SK-N-SH (cell line): Measurements from ENCODE around the gene PNPLA1.

Source experiments
- EP300 ChIP-seq, 2 experiments: IDR thresholded peaks; 2 replicates each; pipeline versions ENCODE4 v1.4.0 to v1.6.1; 2012; ENCODE audit warnings: borderline replicate concordance in 1 of 2, low read depth in 1 of 2, low read length in 1 of 2
- EZH2phosphoT487 ChIP-seq: fragments of 200-600 bp; sonication (generic); IDR thresholded peaks from 2 replicates; pipeline ENCODE4 v1.6.1; 2017; ENCODE audit warnings: low read depth, mixed run types, mild to moderate bottlenecking, antibody characterized with exemption, moderate library complexity, borderline replicate concordance
- GABPA ChIP-seq: IDR thresholded peaks from 2 replicates; pipeline ENCODE4 v1.4.0; 2012; ENCODE audit warnings: low read depth, mild to moderate bottlenecking
- NFIC ChIP-seq: IDR thresholded peaks from 2 replicates; pipeline ENCODE4 v1.4.0; 2012; ENCODE audit warnings: borderline replicate concordance
- NRF1 ChIP-seq: IDR thresholded peaks from 2 replicates; pipeline ENCODE4 v1.6.1; 2012; ENCODE audit warnings: low read depth, mild to moderate bottlenecking, low read length
- RAD21 ChIP-seq: IDR thresholded peaks from 2 replicates; pipeline ENCODE4 v1.6.1; 2012; ENCODE audit warnings: mild to moderate bottlenecking, low read length
- RCOR1 ChIP-seq: fragments of 150-350 bp; IDR thresholded peaks from 2 replicates; pipeline ENCODE4 v1.6.1; 2017; ENCODE audit warnings: antibody characterized with exemption, low read length
- RFX5 ChIP-seq: IDR thresholded peaks from 2 replicates; pipeline ENCODE4 v1.6.1; 2012; ENCODE audit warnings: mild to moderate bottlenecking, improper control_type of control experiment, low read length
- YY1 ChIP-seq: IDR thresholded peaks from 2 replicates; pipeline ENCODE4 v1.4.0; 2012; ENCODE audit warnings: low read depth, mild to moderate bottlenecking
- TF ChIP-seq, protein P1 (sequence below): fragments of 200-600 bp; sonication (generic); IDR thresholded peaks from 2 replicates; pipeline ENCODE4 v1.6.1; 2017; ENCODE audit warnings: antibody characterized with exemption, mild to moderate bottlenecking, moderate library complexity
- TF ChIP-seq, protein P2 (sequence below): IDR thresholded peaks from 2 replicates; pipeline ENCODE4 v1.4.0; 2012; ENCODE audit warnings: low read depth, borderline replicate concordance
- TF ChIP-seq, protein P3 (sequence below): IDR thresholded peaks from 2 replicates; pipeline ENCODE4; 2012
- TF ChIP-seq, protein P4 (sequence below): IDR thresholded peaks from 2 replicates; pipeline ENCODE4 v1.6.1; 2012; ENCODE audit warnings: mild to moderate bottlenecking, low read depth, low read length, moderate library complexity
- TF ChIP-seq, protein P5 (sequence below): IDR thresholded peaks from 2 replicates; pipeline ENCODE4 v1.4.0; 2012; ENCODE audit warnings: low read depth, borderline replicate concordance

DNA sequence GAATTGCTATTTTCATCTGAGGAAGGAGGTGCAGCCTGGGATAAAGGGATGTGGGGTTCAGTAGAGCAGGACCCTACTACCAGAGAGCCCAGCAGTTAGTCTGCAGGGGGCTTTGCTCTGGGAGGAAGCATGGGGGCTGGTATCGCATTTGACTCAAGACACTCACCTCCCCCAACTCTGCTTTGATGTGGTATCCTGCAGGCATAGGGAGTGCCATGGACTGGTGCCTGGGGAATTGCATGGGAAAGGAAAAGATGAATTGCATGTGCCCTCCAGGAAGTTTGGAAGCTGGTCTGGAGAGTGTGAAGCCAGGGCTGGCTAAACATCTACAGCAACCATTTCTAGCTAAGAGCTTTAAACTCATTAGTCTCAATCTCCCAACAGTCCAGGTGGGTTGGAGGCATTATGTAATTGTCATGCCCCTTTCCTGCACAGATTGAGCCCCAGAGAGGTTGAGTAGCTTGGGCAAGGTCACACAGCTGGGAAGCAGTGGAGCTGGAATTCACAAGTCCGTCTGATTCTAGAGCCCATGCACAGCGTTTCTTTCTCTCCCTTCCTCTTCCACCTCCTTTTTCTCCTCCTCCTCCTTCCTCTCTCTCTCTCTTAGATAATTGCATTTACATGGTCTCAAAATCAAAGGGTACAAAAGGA is 26.2 kb upstream of the PNPLA1 start:
- TF ChIP-seq, protein P1, sequence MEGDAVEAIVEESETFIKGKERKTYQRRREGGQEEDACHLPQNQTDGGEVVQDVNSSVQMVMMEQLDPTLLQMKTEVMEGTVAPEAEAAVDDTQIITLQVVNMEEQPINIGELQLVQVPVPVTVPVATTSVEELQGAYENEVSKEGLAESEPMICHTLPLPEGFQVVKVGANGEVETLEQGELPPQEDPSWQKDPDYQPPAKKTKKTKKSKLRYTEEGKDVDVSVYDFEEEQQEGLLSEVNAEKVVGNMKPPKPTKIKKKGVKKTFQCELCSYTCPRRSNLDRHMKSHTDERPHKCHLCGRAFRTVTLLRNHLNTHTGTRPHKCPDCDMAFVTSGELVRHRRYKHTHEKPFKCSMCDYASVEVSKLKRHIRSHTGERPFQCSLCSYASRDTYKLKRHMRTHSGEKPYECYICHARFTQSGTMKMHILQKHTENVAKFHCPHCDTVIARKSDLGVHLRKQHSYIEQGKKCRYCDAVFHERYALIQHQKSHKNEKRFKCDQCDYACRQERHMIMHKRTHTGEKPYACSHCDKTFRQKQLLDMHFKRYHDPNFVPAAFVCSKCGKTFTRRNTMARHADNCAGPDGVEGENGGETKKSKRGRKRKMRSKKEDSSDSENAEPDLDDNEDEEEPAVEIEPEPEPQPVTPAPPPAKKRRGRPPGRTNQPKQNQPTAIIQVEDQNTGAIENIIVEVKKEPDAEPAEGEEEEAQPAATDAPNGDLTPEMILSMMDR: no peak
- TF ChIP-seq GABPA: no peak
- no peak for TF ChIP-seq RFX5
- TF ChIP-seq, protein P2, sequence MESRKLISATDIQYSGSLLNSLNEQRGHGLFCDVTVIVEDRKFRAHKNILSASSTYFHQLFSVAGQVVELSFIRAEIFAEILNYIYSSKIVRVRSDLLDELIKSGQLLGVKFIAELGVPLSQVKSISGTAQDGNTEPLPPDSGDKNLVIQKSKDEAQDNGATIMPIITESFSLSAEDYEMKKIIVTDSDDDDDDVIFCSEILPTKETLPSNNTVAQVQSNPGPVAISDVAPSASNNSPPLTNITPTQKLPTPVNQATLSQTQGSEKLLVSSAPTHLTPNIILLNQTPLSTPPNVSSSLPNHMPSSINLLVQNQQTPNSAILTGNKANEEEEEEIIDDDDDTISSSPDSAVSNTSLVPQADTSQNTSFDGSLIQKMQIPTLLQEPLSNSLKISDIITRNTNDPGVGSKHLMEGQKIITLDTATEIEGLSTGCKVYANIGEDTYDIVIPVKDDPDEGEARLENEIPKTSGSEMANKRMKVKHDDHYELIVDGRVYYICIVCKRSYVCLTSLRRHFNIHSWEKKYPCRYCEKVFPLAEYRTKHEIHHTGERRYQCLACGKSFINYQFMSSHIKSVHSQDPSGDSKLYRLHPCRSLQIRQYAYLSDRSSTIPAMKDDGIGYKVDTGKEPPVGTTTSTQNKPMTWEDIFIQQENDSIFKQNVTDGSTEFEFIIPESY: no peak
- no peak for TF ChIP-seq NRF1
- no peak for TF ChIP-seq RAD21
- TF ChIP-seq, protein P3, sequence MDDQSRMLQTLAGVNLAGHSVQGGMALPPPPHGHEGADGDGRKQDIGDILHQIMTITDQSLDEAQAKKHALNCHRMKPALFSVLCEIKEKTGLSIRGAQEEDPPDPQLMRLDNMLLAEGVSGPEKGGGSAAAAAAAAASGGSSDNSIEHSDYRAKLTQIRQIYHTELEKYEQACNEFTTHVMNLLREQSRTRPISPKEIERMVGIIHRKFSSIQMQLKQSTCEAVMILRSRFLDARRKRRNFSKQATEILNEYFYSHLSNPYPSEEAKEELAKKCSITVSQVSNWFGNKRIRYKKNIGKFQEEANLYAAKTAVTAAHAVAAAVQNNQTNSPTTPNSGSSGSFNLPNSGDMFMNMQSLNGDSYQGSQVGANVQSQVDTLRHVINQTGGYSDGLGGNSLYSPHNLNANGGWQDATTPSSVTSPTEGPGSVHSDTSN: no peak
- TF ChIP-seq, protein P4, sequence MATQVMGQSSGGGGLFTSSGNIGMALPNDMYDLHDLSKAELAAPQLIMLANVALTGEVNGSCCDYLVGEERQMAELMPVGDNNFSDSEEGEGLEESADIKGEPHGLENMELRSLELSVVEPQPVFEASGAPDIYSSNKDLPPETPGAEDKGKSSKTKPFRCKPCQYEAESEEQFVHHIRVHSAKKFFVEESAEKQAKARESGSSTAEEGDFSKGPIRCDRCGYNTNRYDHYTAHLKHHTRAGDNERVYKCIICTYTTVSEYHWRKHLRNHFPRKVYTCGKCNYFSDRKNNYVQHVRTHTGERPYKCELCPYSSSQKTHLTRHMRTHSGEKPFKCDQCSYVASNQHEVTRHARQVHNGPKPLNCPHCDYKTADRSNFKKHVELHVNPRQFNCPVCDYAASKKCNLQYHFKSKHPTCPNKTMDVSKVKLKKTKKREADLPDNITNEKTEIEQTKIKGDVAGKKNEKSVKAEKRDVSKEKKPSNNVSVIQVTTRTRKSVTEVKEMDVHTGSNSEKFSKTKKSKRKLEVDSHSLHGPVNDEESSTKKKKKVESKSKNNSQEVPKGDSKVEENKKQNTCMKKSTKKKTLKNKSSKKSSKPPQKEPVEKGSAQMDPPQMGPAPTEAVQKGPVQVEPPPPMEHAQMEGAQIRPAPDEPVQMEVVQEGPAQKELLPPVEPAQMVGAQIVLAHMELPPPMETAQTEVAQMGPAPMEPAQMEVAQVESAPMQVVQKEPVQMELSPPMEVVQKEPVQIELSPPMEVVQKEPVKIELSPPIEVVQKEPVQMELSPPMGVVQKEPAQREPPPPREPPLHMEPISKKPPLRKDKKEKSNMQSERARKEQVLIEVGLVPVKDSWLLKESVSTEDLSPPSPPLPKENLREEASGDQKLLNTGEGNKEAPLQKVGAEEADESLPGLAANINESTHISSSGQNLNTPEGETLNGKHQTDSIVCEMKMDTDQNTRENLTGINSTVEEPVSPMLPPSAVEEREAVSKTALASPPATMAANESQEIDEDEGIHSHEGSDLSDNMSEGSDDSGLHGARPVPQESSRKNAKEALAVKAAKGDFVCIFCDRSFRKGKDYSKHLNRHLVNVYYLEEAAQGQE: no peak
- TF ChIP-seq YY1: no peak
- TF ChIP-seq EP300 (IDR thresholded peaks at IDR 0.05; ENCODE audit: borderline replicate concordance in 1 of 2, low read depth in 1 of 2, low read length in 1 of 2): no peak
- no peak for TF ChIP-seq RCOR1
- TF ChIP-seq EZH2phosphoT487: no peak
- TF ChIP-seq, protein P5, sequence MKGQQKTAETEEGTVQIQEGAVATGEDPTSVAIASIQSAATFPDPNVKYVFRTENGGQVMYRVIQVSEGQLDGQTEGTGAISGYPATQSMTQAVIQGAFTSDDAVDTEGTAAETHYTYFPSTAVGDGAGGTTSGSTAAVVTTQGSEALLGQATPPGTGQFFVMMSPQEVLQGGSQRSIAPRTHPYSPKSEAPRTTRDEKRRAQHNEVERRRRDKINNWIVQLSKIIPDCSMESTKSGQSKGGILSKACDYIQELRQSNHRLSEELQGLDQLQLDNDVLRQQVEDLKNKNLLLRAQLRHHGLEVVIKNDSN: no peak
- no peak for TF ChIP-seq NFIC
